ENCODE results near the gene AADAT.

- TF ChIP-seq POLR2AphosphoS5 (IDR thresholded peaks at IDR 0.05; ENCODE audit: low read depth, low read length), result no peak
- no peak for TF ChIP-seq POLR2A (IDR thresholded peaks at IDR 0.05; ENCODE audit: low read depth, low read length)
- TF ChIP-seq TAF1 (IDR thresholded peaks at IDR 0.05; ENCODE audit: low read depth, low read length), result no peak
- no peak for TF ChIP-seq SPI1 (IDR thresholded peaks at IDR 0.05; ENCODE audit: low read depth, low read length)
- TF ChIP-seq PAX5 (IDR thresholded peaks at IDR 0.05; ENCODE audit: insufficient read depth, low read length, severe bottlenecking), result no peak
- no peak for TF ChIP-seq POU2F2 (IDR thresholded peaks at IDR 0.05; ENCODE audit: low read depth, low read length)
Observed at GRCh38 chr4:170071196-170071595, 18.6 kb downstream of the AADAT start.

Measured in GM12891 (cell line).